Keratinocyte (primary cell): Measurements from ENCODE around the gene TMEM132D. TPM values are rescaled to one million over a fixed set of nuclear protein-coding genes. Genes with fewer than 3 reads are reported as not detected.

Experiments used
- DNase-seq: peaks from one replicate; pipeline ENCODE4 v3.0.0-alpha.2; 2011; ENCODE audit warnings: low read depth, missing footprints, low spot score
- FAIRE-seq: peaks from 2 replicates; lab custom pipeline; 2011; peaks lifted over from hg19 to GRCh38; lab: Jason Lieb, UNC
- H2AFZ ChIP-seq: 2 replicates; pipeline ENCODE4 v1.6.0; 2012; ENCODE audit warnings: low read length, control low read depth, inconsistent platforms; ENCODE audit not compliant: control insufficient read depth
- H3K27ac ChIP-seq: 2 replicates; pipeline ENCODE4 v1.5.1; 2011; ENCODE audit warnings: low read length; ENCODE audit not compliant: control insufficient read depth, insufficient read depth
- H3K27me3 ChIP-seq: 3 replicates; pipeline ENCODE4 v1.6.0; 2011; ENCODE audit warnings: low read length; ENCODE audit not compliant: control insufficient read depth, insufficient read depth; ENCODE audit errors: extremely low read depth
- H3K36me3 ChIP-seq, 2 experiments: 2 replicates in 1 of 2; 3 replicates in 1 of 2; pipeline ENCODE4 v1.5.1; 2011; ENCODE audit warnings: low read length in 2 of 2, mild to moderate bottlenecking in 1 of 2; ENCODE audit not compliant: control insufficient read depth in 2 of 2, insufficient read depth in 2 of 2; ENCODE audit errors: extremely low read depth in 1 of 2
- H3K4me1 ChIP-seq: 3 replicates; pipeline ENCODE4 v1.5.1; 2011; ENCODE audit warnings: low read length; ENCODE audit not compliant: control insufficient read depth, insufficient read depth; ENCODE audit errors: extremely low read depth
- H3K4me2 ChIP-seq: 3 replicates; pipeline ENCODE4 v1.6.0; 2011; ENCODE audit warnings: low read depth, low read length; ENCODE audit not compliant: control insufficient read depth, insufficient read depth; ENCODE audit errors: extremely low read depth
- H3K4me3 ChIP-seq, 3 experiments: fragments of 200-600 bp in 1 of 3; sonication (generic) in 1 of 3; 2 replicates in 2 of 3; 3 replicates in 1 of 3; pipeline ENCODE4 v1.5.1; 2011 to 2016; ENCODE audit warnings: low read length in 3 of 3, mild to moderate bottlenecking in 3 of 3, control low read depth in 2 of 3, inconsistent platforms in 1 of 3, low read depth in 1 of 3, mixed read lengths in 1 of 3, mixed run types in 1 of 3, moderate library complexity in 1 of 3; ENCODE audit not compliant: control insufficient read depth in 2 of 3, insufficient read depth in 2 of 3; ENCODE audit errors: extremely low read depth in 1 of 3
- H3K79me2 ChIP-seq: 2 replicates; pipeline ENCODE4 v1.6.0; 2012; ENCODE audit warnings: low read length; ENCODE audit not compliant: control insufficient read depth, insufficient read depth
- H3K9ac ChIP-seq: 3 replicates; pipeline ENCODE4 v1.6.0; 2011; ENCODE audit warnings: low read length; ENCODE audit not compliant: control insufficient read depth, insufficient read depth; ENCODE audit errors: extremely low read depth
- H3K9me1 ChIP-seq: 3 replicates; pipeline ENCODE4 v1.6.0; 2011; ENCODE audit warnings: low read length; ENCODE audit not compliant: control insufficient read depth, insufficient read depth; ENCODE audit errors: extremely low read depth
- H3K9me3 ChIP-seq: 2 replicates; pipeline ENCODE4 v1.5.1; 2012; ENCODE audit warnings: low read depth, low read length; ENCODE audit not compliant: control insufficient read depth
- H4K20me1 ChIP-seq: 3 replicates; pipeline ENCODE4 v1.6.0; 2011; ENCODE audit warnings: low read length; ENCODE audit not compliant: control insufficient read depth, insufficient read depth; ENCODE audit errors: extremely low read depth
- EZH2 ChIP-seq: IDR thresholded peaks from one replicate; pipeline ENCODE4 v1.6.1; 2012; ENCODE audit warnings: inconsistent platforms, mild to moderate bottlenecking, low read length, moderate library complexity
- dilution Hi-C: fragments of 300-500 bp; cut with MboI; formaldehyde crosslinking; loops from one replicate; pipeline ENCODE4 v1.7.0; 2020; ENCODE audit warnings: low sequenced_read_pairs; ENCODE audit not compliant: extremely low pct_ligation_motif_present
- polyA plus RNA-seq, 5 experiments: library from polyadenylated mRNA; depleted of rRNA in 3 of 5; stranded (reverse) in 3 of 5; stranded (forward) in 1 of 5; unstranded in 1 of 5; fragments of >200 nt; gene quantifications; 1 replicate in 1 of 5; 2 replicates in 3 of 5; 3 replicates in 1 of 5; pipeline versions ENCODE4 v1.2.1 to v1.2.3, GENCODE V29; 2011 to 2012; ENCODE audit warnings: missing spikeins in 2 of 5, low read depth in 1 of 5, low replicate concordance in 1 of 5
- TF ChIP-seq, protein P1 (sequence below), 3 experiments: IDR thresholded peaks in 1 of 3; conservative IDR thresholded peaks in 1 of 3; optimal IDR thresholded peaks in 1 of 3; 2 replicates in 2 of 3; 3 replicates in 1 of 3; pipeline versions ENCODE3 to v1.5.1; 2011; ENCODE audit warnings: low read length in 3 of 3, mild to moderate bottlenecking in 3 of 3, moderate library complexity in 2 of 3, control low read depth in 1 of 3, inconsistent platforms in 1 of 3; ENCODE audit not compliant: insufficient read depth in 2 of 3; ENCODE audit errors: extremely low read depth in 1 of 3

The TMEM132D gene
- polyA plus RNA-seq, 1 donor (not counting 4 experiments of a cell fraction or from before 2014, with no cell fraction given), result not detected

DNA sequence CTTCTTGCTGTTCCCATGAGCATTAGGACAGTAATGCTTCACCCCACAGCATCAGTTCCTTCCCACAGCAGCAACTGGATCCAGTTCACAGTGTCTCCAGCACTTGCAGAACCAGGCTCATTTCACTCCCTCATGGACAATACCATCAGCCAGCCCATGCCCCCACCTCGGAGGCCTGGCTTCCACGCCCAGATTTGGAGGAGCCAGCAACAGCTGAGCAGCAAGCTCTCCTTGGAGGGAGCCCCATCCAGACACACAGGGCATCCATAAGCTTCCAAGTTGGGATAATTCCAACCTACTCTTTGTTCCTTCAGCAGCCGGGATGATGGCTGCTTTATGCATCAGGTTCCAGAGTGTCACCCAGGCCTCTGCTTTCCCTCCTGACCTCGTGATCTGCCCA is 800.6 kb downstream of the TMEM132D start:
- Histone ChIP-seq H3K27ac (no peak overlapping the region), H3K9me3 (peaks cover 4% of the 10 kb centered on the region)
- no peak for FAIRE-seq

GRCh38 chr12:129102233-129102632 is 801.6 kb downstream of the TMEM132D start:
- Histone ChIP-seq H3K4me1 (no peaks in the 10 kb centered on the region), H3K9me1 (no peaks in the 10 kb centered on the region), H4K20me1 (no peaks in the 10 kb centered on the region), H3K27me3 (no peaks in the 10 kb centered on the region), H3K9ac (no peak overlapping the region), H3K27ac (no peak overlapping the region), H2AFZ (no peak overlapping the region), H3K79me2 (no peaks in the 10 kb centered on the region), H3K4me2 (no peak overlapping the region), H3K36me3 (no peaks in the 10 kb centered on the region), H3K4me3 (no peak overlapping the region), H3K9me3 (peaks cover 4% of the 10 kb centered on the region)
- no peak for FAIRE-seq
- DNase-seq, result no peak
- dilution Hi-C loops, result no loop called here
- TF ChIP-seq, protein P1, sequence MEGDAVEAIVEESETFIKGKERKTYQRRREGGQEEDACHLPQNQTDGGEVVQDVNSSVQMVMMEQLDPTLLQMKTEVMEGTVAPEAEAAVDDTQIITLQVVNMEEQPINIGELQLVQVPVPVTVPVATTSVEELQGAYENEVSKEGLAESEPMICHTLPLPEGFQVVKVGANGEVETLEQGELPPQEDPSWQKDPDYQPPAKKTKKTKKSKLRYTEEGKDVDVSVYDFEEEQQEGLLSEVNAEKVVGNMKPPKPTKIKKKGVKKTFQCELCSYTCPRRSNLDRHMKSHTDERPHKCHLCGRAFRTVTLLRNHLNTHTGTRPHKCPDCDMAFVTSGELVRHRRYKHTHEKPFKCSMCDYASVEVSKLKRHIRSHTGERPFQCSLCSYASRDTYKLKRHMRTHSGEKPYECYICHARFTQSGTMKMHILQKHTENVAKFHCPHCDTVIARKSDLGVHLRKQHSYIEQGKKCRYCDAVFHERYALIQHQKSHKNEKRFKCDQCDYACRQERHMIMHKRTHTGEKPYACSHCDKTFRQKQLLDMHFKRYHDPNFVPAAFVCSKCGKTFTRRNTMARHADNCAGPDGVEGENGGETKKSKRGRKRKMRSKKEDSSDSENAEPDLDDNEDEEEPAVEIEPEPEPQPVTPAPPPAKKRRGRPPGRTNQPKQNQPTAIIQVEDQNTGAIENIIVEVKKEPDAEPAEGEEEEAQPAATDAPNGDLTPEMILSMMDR (optimal IDR thresholded peaks at IDR 0.05 in 1 of 3, IDR thresholded peaks at IDR 0.05 in 1 of 3, conservative IDR thresholded peaks at IDR 0.05 in 1 of 3; ENCODE audit: extremely low read depth in 1 of 3, insufficient read depth in 2 of 3, low read length in 3 of 3), result no peak

More for the DNA sequence above, 800.6 kb downstream of the TMEM132D start:
- Histone ChIP-seq H3K9ac (no peak overlapping the region), H3K9me1 (no peaks in the 10 kb centered on the region), H4K20me1 (no peaks in the 10 kb centered on the region), H3K27me3 (no peaks in the 10 kb centered on the region), H3K4me3 (no peak overlapping the region), H3K79me2 (no peaks in the 10 kb centered on the region), H2AFZ (no peak overlapping the region), H3K4me1 (no peaks in the 10 kb centered on the region), H3K4me2 (no peak overlapping the region), H3K36me3 (no peaks in the 10 kb centered on the region)
- no peak for TF ChIP-seq EZH2
- TF ChIP-seq, protein P1 (optimal IDR thresholded peaks at IDR 0.05 in 1 of 3, IDR thresholded peaks at IDR 0.05 in 1 of 3, conservative IDR thresholded peaks at IDR 0.05 in 1 of 3; ENCODE audit: extremely low read depth in 1 of 3, insufficient read depth in 2 of 3, low read length in 3 of 3), result no peak
- DNase-seq, result no peak
- dilution Hi-C loops, result no loop called here
